HepG2 (cell line): Measurements from ENCODE around the gene KIF1C. TPM values are rescaled to one million over a fixed set of nuclear protein-coding genes. Genes with fewer than 3 reads are reported as not detected.

Experiments
- AGO1 ChIP-seq: fragments of 200-400 bp; formaldehyde crosslinking; IDR thresholded peaks from 2 replicates; pipeline ENCODE4 v1.6.1; 2017; ENCODE audit warnings: mild to moderate bottlenecking, low read depth, low read length, moderate library complexity; ENCODE audit not compliant: poor library complexity, severe bottlenecking
- ATF7 ChIP-seq, 2 experiments: fragments of 450-650 bp in 1 of 2; sonication (generic) in 1 of 2; formaldehyde crosslinking in 1 of 2; IDR thresholded peaks; 2 replicates each; pipeline versions ENCODE4 v1.4.0 to v1.6.1; 2016 to 2020; ENCODE audit warnings: antibody characterized with exemption in 1 of 2, mild to moderate bottlenecking in 1 of 2, missing genetic modification reagents in 1 of 2
- CREM ChIP-seq, 2 experiments: sonication (generic) in 1 of 2; formaldehyde crosslinking in 1 of 2; IDR thresholded peaks; 2 replicates each; pipeline versions ENCODE4 v1.4.0 to v1.6.1; 2016 to 2020; ENCODE audit warnings: antibody characterized with exemption in 1 of 2, mild to moderate bottlenecking in 1 of 2, missing genetic modification reagents in 1 of 2
- JUNB ChIP-seq: sonication (generic); formaldehyde crosslinking; IDR thresholded peaks from 2 replicates; pipeline ENCODE4 v1.8.0; 2022; ENCODE audit warnings: missing genetic modification reagents, mild to moderate bottlenecking, borderline replicate concordance
- MAF1 ChIP-seq: sonication (generic); formaldehyde crosslinking; IDR thresholded peaks from 2 replicates; pipeline ENCODE4 v1.5.0; 2020; ENCODE audit warnings: missing genetic modification reagents, borderline replicate concordance
- MTA3 ChIP-seq: sonication (generic); formaldehyde crosslinking; IDR thresholded peaks from 2 replicates; pipeline ENCODE4 v1.4.0; 2020; ENCODE audit warnings: missing genetic modification reagents
- MXI1 ChIP-seq: IDR thresholded peaks from 3 replicates; pipeline ENCODE4 v1.6.1; 2012; ENCODE audit warnings: low read depth, low read length, inconsistent platforms, borderline replicate concordance
- MYNN ChIP-seq: sonication (generic); formaldehyde crosslinking; IDR thresholded peaks from 2 replicates; pipeline ENCODE4 v1.4.0; 2020; ENCODE audit warnings: mild to moderate bottlenecking, low read depth, missing genetic modification reagents
- ONECUT2 ChIP-seq: sonication (generic); formaldehyde crosslinking; IDR thresholded peaks from 2 replicates; pipeline ENCODE4 v1.4.0; 2020; ENCODE audit warnings: missing genetic modification reagents
- RARA ChIP-seq: IDR thresholded peaks from 2 replicates; pipeline ENCODE4 v1.6.1; 2016; ENCODE audit warnings: missing genetic modification reagents, missing compliant biosample characterization
- REPIN1 ChIP-seq: sonication (generic); formaldehyde crosslinking; IDR thresholded peaks from 2 replicates; pipeline ENCODE4 v1.8.0; 2022; ENCODE audit warnings: missing genetic modification reagents, low read depth, mild to moderate bottlenecking, borderline replicate concordance
- TARDBP ChIP-seq: sonication (generic); formaldehyde crosslinking; IDR thresholded peaks from 2 replicates; pipeline ENCODE4 v1.8.0; 2022; ENCODE audit warnings: mild to moderate bottlenecking, missing genetic modification reagents
- TCF7L2 ChIP-seq: IDR thresholded peaks from 2 replicates; pipeline ENCODE4 v1.6.1; 2011; ENCODE audit warnings: mild to moderate bottlenecking, low read depth, low read length, moderate library complexity
- YY1 ChIP-seq: IDR thresholded peaks from 2 replicates; pipeline ENCODE4 v1.6.1; 2011; ENCODE audit warnings: low read length, low read depth, moderate library complexity, mild to moderate bottlenecking; ENCODE audit not compliant: insufficient read depth, insufficient replicate concordance
- ZBTB21 ChIP-seq: sonication (generic); formaldehyde crosslinking; IDR thresholded peaks from 2 replicates; pipeline ENCODE4 v1.4.0; 2020; ENCODE audit warnings: missing genetic modification reagents
- ZNF343 ChIP-seq: sonication (generic); formaldehyde crosslinking; IDR thresholded peaks from 2 replicates; pipeline ENCODE4 v1.4.0; 2020; ENCODE audit warnings: mild to moderate bottlenecking, missing genetic modification reagents
- ZNF350 ChIP-seq: sonication (generic); formaldehyde crosslinking; IDR thresholded peaks from 2 replicates; pipeline ENCODE4 v1.4.0; 2020; ENCODE audit warnings: mild to moderate bottlenecking, low read depth, missing genetic modification reagents, borderline replicate concordance
- ZNF431 ChIP-seq: sonication (generic); formaldehyde crosslinking; IDR thresholded peaks from 2 replicates; pipeline ENCODE4 v1.9.0; 2022; ENCODE audit warnings: missing genetic modification reagents, low read depth, mild to moderate bottlenecking, borderline replicate concordance
- ZNF510 ChIP-seq: sonication (generic); formaldehyde crosslinking; IDR thresholded peaks from 2 replicates; pipeline ENCODE4 v1.4.0; 2020; ENCODE audit warnings: low read depth, mild to moderate bottlenecking, missing genetic modification reagents
- ZNF567 ChIP-seq: sonication (generic); formaldehyde crosslinking; IDR thresholded peaks from 2 replicates; pipeline ENCODE4 v1.8.1; 2023; ENCODE audit warnings: mild to moderate bottlenecking, missing genetic modification reagents, borderline replicate concordance
- ZNF841 ChIP-seq: sonication (generic); formaldehyde crosslinking; IDR thresholded peaks from 2 replicates; pipeline ENCODE4 v1.8.1; 2023; ENCODE audit warnings: missing genetic modification reagents, borderline replicate concordance
- ZSCAN29 ChIP-seq: sonication (generic); formaldehyde crosslinking; conservative IDR thresholded peaks from 2 replicates; pipeline ENCODE4 v1.4.0; 2020; ENCODE audit warnings: mild to moderate bottlenecking, missing genetic modification reagents
- polyA plus RNA-seq, 8 experiments: library from polyadenylated mRNA; depleted of rRNA in 3 of 8; stranded (reverse) in 7 of 8; unstranded in 1 of 8; fragments of >200 nt; fragmentation: Illumina TruSeq in 4 of 8; extraction: Trizol in 4 of 8; gene quantifications; 2 replicates each; pipeline versions ENCODE4 v1.2.1 to v1.2.3, GENCODE V29; 2011 to 2016; ENCODE audit warnings: low read depth in 4 of 8, missing spikeins in 1 of 8, mixed read lengths in 1 of 8; ENCODE audit not compliant: insufficient read depth in 1 of 8
- total RNA-seq, 5 experiments: library from RNA; depleted of rRNA; stranded (reverse); fragments of >200 nt; fragmentation: Illumina TruSeq; extraction: Trizol; gene quantifications; 2 replicates each; pipeline ENCODE4 v1.2.3, GENCODE V29; 2016; ENCODE audit warnings: low read depth in 1 of 5
- TF ChIP-seq, protein P1 (sequence below): IDR thresholded peaks from 2 replicates; pipeline ENCODE4 v1.6.1; 2016; ENCODE audit warnings: mild to moderate bottlenecking
- TF ChIP-seq, protein P2 (sequence below): sonication (generic); formaldehyde crosslinking; IDR thresholded peaks from 2 replicates; pipeline ENCODE4 v1.4.0; 2020; ENCODE audit warnings: missing genetic modification reagents
- TF ChIP-seq, protein P3 (sequence below): sonication (generic); formaldehyde crosslinking; IDR thresholded peaks from 2 replicates; pipeline ENCODE4 v1.5.1; 2020; ENCODE audit warnings: mild to moderate bottlenecking, moderate library complexity, missing genetic modification reagents

Gene KIF1C
- total and polyA plus RNA-seq, 2 of the 13 experiments (the other 11 are each of a cell fraction or from before 2014, with no cell fraction given) = 70.0 to 104 TPM

DNA sequence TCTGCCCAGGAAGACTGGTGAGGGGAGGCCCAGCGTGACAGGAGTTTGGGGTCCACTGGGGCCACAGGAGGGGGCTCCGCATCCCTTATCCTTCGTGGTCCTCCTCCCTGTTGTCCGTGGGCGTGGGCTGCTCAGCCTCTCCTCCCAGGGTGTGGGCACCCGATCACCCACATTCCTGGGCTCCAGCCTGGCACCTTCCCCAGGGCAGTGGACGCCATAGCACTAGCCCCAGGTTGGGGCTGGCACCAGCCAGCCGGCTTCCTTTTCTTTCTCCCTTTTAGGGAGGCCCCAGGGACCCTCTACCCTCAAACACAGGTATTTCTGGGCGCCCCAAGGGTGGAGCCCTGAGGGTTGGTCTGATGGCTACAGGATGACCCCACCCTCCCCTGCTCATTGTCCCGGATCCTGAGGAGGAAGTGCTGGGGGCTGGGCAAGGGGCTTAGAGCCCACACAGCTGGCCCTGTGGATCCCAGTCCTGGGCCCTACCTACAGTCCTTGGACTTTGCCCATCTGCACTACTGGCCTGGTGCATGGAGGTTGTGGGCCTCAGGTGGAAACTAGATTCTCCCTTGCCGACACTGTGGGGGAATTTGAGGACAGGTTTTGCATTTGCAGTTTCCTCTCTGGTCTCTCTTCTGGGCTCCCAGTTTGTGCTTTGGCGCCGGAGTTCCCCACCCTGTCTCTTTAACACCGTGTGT is 1.1 kb downstream of the KIF1C start (continued):
- TF ChIP-seq, protein P1, sequence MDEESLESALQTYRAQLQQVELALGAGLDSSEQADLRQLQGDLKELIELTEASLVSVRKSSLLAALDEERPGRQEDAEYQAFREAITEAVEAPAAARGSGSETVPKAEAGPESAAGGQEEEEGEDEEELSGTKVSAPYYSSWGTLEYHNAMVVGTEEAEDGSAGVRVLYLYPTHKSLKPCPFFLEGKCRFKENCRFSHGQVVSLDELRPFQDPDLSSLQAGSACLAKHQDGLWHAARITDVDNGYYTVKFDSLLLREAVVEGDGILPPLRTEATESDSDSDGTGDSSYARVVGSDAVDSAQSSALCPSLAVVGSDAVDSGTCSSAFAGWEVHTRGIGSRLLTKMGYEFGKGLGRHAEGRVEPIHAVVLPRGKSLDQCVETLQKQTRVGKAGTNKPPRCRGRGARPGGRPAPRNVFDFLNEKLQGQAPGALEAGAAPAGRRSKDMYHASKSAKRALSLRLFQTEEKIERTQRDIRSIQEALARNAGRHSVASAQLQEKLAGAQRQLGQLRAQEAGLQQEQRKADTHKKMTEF (CRISPR knock-in tag) = peak; percentile 87; the same call in 1 of the 2 replicates
- TF ChIP-seq ONECUT2 (CRISPR knock-in tag) (no peak), CREM (IDR thresholded peaks at IDR 0.05) (peak; percentile 12; the same call in 1 of the 2 replicates), CREM (CRISPR knock-in tag; IDR thresholded peaks at IDR 0.05) (no peak), ATF7 (IDR thresholded peaks at IDR 0.05) (no peak), ATF7 (CRISPR knock-in tag; IDR thresholded peaks at IDR 0.05) (no peak), MYNN (CRISPR knock-in tag) (no peak), MXI1 (peak; percentile 46; the same call in 1 of the 3 replicates), TARDBP (CRISPR knock-in tag) (peak; percentile 72), MTA3 (no peak), ZNF510 (CRISPR knock-in tag) (no peak), ZNF567 (CRISPR knock-in tag) (no peak), REPIN1 (peak; percentile 61; the same call in 1 of the 2 replicates), ZNF431 (CRISPR knock-in tag) (peak; percentile 34; the same call in 1 of the 2 replicates), TCF7L2 (no peak), MAF1 (CRISPR knock-in tag) (no peak), ZBTB21 (CRISPR knock-in tag) (no peak), ZNF343 (CRISPR knock-in tag) (no peak), ZNF350 (CRISPR knock-in tag) (no peak), ZNF841 (no peak), AGO1 (no peak), RARA (CRISPR knock-in tag) (peak; percentile 63), JUNB (CRISPR knock-in tag) (no peak; the same call in 1 of the 2 replicates), ZSCAN29 (no peak), YY1 (no peak)
- TF ChIP-seq, protein P2, sequence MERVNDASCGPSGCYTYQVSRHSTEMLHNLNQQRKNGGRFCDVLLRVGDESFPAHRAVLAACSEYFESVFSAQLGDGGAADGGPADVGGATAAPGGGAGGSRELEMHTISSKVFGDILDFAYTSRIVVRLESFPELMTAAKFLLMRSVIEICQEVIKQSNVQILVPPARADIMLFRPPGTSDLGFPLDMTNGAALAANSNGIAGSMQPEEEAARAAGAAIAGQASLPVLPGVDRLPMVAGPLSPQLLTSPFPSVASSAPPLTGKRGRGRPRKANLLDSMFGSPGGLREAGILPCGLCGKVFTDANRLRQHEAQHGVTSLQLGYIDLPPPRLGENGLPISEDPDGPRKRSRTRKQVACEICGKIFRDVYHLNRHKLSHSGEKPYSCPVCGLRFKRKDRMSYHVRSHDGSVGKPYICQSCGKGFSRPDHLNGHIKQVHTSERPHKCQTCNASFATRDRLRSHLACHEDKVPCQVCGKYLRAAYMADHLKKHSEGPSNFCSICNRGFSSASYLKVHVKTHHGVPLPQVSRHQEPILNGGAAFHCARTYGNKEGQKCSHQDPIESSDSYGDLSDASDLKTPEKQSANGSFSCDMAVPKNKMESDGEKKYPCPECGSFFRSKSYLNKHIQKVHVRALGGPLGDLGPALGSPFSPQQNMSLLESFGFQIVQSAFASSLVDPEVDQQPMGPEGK (CRISPR knock-in tag) = peak; percentile 95
- TF ChIP-seq, protein P3, sequence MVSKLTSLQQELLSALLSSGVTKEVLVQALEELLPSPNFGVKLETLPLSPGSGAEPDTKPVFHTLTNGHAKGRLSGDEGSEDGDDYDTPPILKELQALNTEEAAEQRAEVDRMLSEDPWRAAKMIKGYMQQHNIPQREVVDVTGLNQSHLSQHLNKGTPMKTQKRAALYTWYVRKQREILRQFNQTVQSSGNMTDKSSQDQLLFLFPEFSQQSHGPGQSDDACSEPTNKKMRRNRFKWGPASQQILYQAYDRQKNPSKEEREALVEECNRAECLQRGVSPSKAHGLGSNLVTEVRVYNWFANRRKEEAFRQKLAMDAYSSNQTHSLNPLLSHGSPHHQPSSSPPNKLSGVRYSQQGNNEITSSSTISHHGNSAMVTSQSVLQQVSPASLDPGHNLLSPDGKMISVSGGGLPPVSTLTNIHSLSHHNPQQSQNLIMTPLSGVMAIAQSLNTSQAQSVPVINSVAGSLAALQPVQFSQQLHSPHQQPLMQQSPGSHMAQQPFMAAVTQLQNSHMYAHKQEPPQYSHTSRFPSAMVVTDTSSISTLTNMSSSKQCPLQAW (CRISPR knock-in tag) = no peak
